Measurements from ENCODE around the gene TMEM225B.

- no peak for TF ChIP-seq GATA2 (IDR thresholded peaks at IDR 0.05; ENCODE audit: low read depth, low read length)
- TF ChIP-seq GATA3 (IDR thresholded peaks at IDR 0.05; ENCODE audit: low read depth, low read length): no peak
Observed at GRCh38 chr7:99617192-99617781, 19.2 kb downstream of the TMEM225B start.
